GM12878 (cell line): Measurements from ENCODE around the gene ZNF80. TPM values are rescaled to one million over a fixed set of nuclear protein-coding genes. Genes with fewer than 3 reads are reported as not detected.

Experiments used
- ATAC-seq: fragments of 200-7000 bp; cut with Tn5 transposase; 3 replicates; pipeline ENCODE4 v1.9.1; 2020; ENCODE audit warnings: mild to moderate bottlenecking, moderate library complexity
- BruUV-seq: library from RNA; stranded (reverse); fragments of 400-500 nt; replicated peaks from 2 replicates; lab custom pipeline; 2021; lab: Mats Ljungman, UMichigan
- CTCF ChIA-PET: fragments of 300-600 bp; sonication (Branson Sonifier 250); formaldehyde crosslinking; extraction: SDS; loops from one replicate; lab custom pipeline; 2021; ENCODE audit warnings: inconsistent platforms; lab: Yijun Ruan, JAX
- POLR2A ChIA-PET: fragments of 350-600 bp; formaldehyde crosslinking; extraction: SDS; loops from one replicate; lab custom pipeline; 2021; ENCODE audit warnings: inconsistent platforms; lab: Charles Lee
- RAD21 ChIA-PET: fragments of 300-600 bp; sonication (Branson Sonifier 250); formaldehyde crosslinking; loops from one replicate; lab custom pipeline; 2023; ENCODE audit warnings: antibody characterized with exemption; ENCODE audit not compliant: unreplicated experiment; lab: Charles Lee
- SMC1A ChIA-PET: fragments of 300-600 bp; sonication (Branson Sonifier 250); formaldehyde crosslinking; loops from one replicate; lab custom pipeline; 2023; ENCODE audit not compliant: unreplicated experiment, uncharacterized antibody; lab: Charles Lee
- DNase-seq: peaks from one replicate; pipeline ENCODE4 v3.0.0-alpha.2; 2011; ENCODE audit warnings: low read depth, low spot score
- FAIRE-seq: peaks from 3 replicates; lab custom pipeline; 2011; peaks lifted over from hg19 to GRCh38; lab: Jason Lieb, UNC
- H2AFZ ChIP-seq: 2 replicates; pipeline ENCODE4 v1.6.0; 2011; ENCODE audit warnings: low read depth, low read length, control low read depth; ENCODE audit not compliant: control insufficient read depth
- H3K27ac ChIP-seq: 2 replicates; pipeline ENCODE4 v1.5.1; 2011; ENCODE audit warnings: control low read depth; ENCODE audit not compliant: control insufficient read depth, insufficient read depth
- H3K27me3 ChIP-seq, 2 experiments: replicated peaks in 1 of 2; 2 replicates each; pipeline versions ENCODE4 v1.6.0 to v1.6.1; 2011; ENCODE audit warnings: low read length in 1 of 2; ENCODE audit not compliant: control insufficient read depth in 2 of 2, insufficient read depth in 2 of 2
- H3K36me3 ChIP-seq, 2 experiments: 2 replicates each; pipeline ENCODE4 v1.5.1; 2011; ENCODE audit warnings: low read length in 1 of 2; ENCODE audit not compliant: control insufficient read depth in 2 of 2, insufficient read depth in 2 of 2
- H3K4me1 ChIP-seq: 2 replicates; pipeline ENCODE4 v1.6.1; 2011; ENCODE audit warnings: mild to moderate bottlenecking, low read length, moderate library complexity, mixed read lengths; ENCODE audit not compliant: control insufficient read depth, insufficient read depth
- H3K4me2 ChIP-seq: 2 replicates; pipeline ENCODE4 v1.6.0; 2011; ENCODE audit warnings: control low read depth; ENCODE audit not compliant: control insufficient read depth, insufficient read depth
- H3K4me3 ChIP-seq: fragments of 200-600 bp; sonication (generic); 2 replicates; pipeline ENCODE4 v1.5.1; 2016
- H3K79me2 ChIP-seq: 2 replicates; pipeline ENCODE4 v1.6.0; 2011; ENCODE audit warnings: low read length; ENCODE audit not compliant: control insufficient read depth, insufficient read depth
- H3K9ac ChIP-seq: 2 replicates; pipeline ENCODE4 v1.8.0; 2011; ENCODE audit warnings: low read length, control low read depth, mixed read lengths; ENCODE audit not compliant: control insufficient read depth, insufficient read depth
- H3K9me3 ChIP-seq: replicated peaks from 3 replicates; pipeline ENCODE4 v1.5.1; 2011; ENCODE audit warnings: mild to moderate bottlenecking, low read length; ENCODE audit not compliant: control insufficient read depth, insufficient read depth
- H4K20me1 ChIP-seq: 2 replicates; pipeline ENCODE4 v1.6.0; 2011; ENCODE audit not compliant: control insufficient read depth, insufficient read depth
- BCL11A ChIP-seq: IDR thresholded peaks from 2 replicates; pipeline ENCODE4 v1.6.1; 2011; ENCODE audit warnings: low read depth, low read length
- E2F4 ChIP-seq: IDR thresholded peaks from 2 replicates; pipeline ENCODE4 v1.6.1; 2012; ENCODE audit warnings: low read depth, low read length, improper control_type of control experiment
- KLF5 ChIP-seq: fragments of 450-650 bp; IDR thresholded peaks from 2 replicates; pipeline ENCODE4 v1.6.1; 2014; ENCODE audit warnings: mild to moderate bottlenecking; ENCODE audit not compliant: partially characterized antibody
- PAX8 ChIP-seq: fragments of 450-650 bp; IDR thresholded peaks from 2 replicates; pipeline ENCODE4 v1.6.1; 2017; ENCODE audit warnings: mild to moderate bottlenecking, moderate library complexity
- PBX3 ChIP-seq: IDR thresholded peaks from 2 replicates; pipeline ENCODE4 v1.6.1; 2011; ENCODE audit warnings: mild to moderate bottlenecking, low read depth, low read length, moderate library complexity; ENCODE audit not compliant: insufficient replicate concordance
- POLR2AphosphoS5 ChIP-seq: IDR thresholded peaks from 2 replicates; pipeline ENCODE4 v1.6.1; 2011; ENCODE audit warnings: mild to moderate bottlenecking, low read length, inconsistent platforms
- RAD51 ChIP-seq: fragments of 450-650 bp; IDR thresholded peaks from 2 replicates; pipeline ENCODE4 v1.6.1; 2016; ENCODE audit warnings: moderate library complexity, mild to moderate bottlenecking, inconsistent platforms
- RELB ChIP-seq: fragments of 450-650 bp; IDR thresholded peaks from 2 replicates; pipeline ENCODE4 v1.6.1; 2017; ENCODE audit warnings: low read depth, mild to moderate bottlenecking, moderate library complexity
- RFX5 ChIP-seq: IDR thresholded peaks from 2 replicates; pipeline ENCODE4 v1.6.1; 2011; ENCODE audit warnings: low read depth, low read length, improper control_type of control experiment
- SREBF2 ChIP-seq: IDR thresholded peaks from 2 replicates; pipeline ENCODE4 v1.6.1; 2012; ENCODE audit warnings: mild to moderate bottlenecking, low read length
- TCF3 ChIP-seq: IDR thresholded peaks from 2 replicates; pipeline ENCODE4 v1.6.1; 2012; ENCODE audit warnings: low read depth, mild to moderate bottlenecking, low read length, borderline replicate concordance; ENCODE audit not compliant: insufficient read depth
- USF2 ChIP-seq: IDR thresholded peaks from 2 replicates; pipeline ENCODE4 v1.6.1; 2011; ENCODE audit warnings: low read depth, low read length, improper control_type of control experiment, borderline replicate concordance
- YY1 ChIP-seq: IDR thresholded peaks from 2 replicates; pipeline ENCODE4 v1.6.1; 2011; ENCODE audit warnings: low read depth, mild to moderate bottlenecking, low read length
- ZBTB40 ChIP-seq: fragments of 450-650 bp; IDR thresholded peaks from 2 replicates; pipeline ENCODE4 v1.6.1; 2016; ENCODE audit warnings: mild to moderate bottlenecking, moderate library complexity, borderline replicate concordance
- ZNF217 ChIP-seq: fragments of 450-650 bp; IDR thresholded peaks from 2 replicates; pipeline ENCODE4 v1.6.1; 2017; ENCODE audit warnings: antibody characterized with exemption, mild to moderate bottlenecking
- ZZZ3 ChIP-seq: IDR thresholded peaks from 2 replicates; pipeline ENCODE4 v1.6.1; 2011; ENCODE audit warnings: low read depth; ENCODE audit not compliant: control insufficient read depth, insufficient read length
- WGBS: methylation state at CpG from one replicate; pipeline ENCODE4 v1.1.6; 2016; ENCODE audit warnings: low lambda C conversion rate; ENCODE audit not compliant: insufficient replicate concordance, insufficient coverage; ENCODE audit errors: missing lambda C conversion rate; 5-methylcytosine and 5-hydroxymethylcytosine counted together
- in situ Hi-C: fragments of 300-500 bp; cut with MboI; formaldehyde crosslinking; loops from 9 replicates; pipeline ENCODE4 v1.14.3; 2018; ENCODE audit warnings: mixed read lengths
- intact Hi-C: fragments of 100-400 bp; cut with micrococcal nuclease; formaldehyde crosslinking; loops from one replicate; pipeline ENCODE4 v1.14.2; 2022; ENCODE audit not compliant: unreplicated experiment
- polyA plus RNA-seq, 11 experiments: library from polyadenylated mRNA; depleted of rRNA in 4 of 11; unstranded in 6 of 11; stranded (reverse) in 5 of 11; fragments of >200 nt; fragmentation: Nextera tagmentation in 4 of 11; fragmentation: Illumina TruSeq in 1 of 11; extraction: Ambion mirVana in 4 of 11; extraction: Trizol in 1 of 11; gene quantifications; 1 replicate in 1 of 11; 2 replicates in 10 of 11; pipeline versions ENCODE4 v1.2.1 to v1.2.3, GENCODE V29; 2011 to 2016; ENCODE audit warnings: inconsistent platforms in 2 of 11, missing spikeins in 2 of 11, low read depth in 1 of 11
- total RNA-seq, 4 experiments: library from RNA; depleted of rRNA in 3 of 4; stranded (reverse); fragments of >200 nt in 3 of 4; fragmentation: Illumina TruSeq in 1 of 4; extraction: Trizol in 1 of 4; gene quantifications; 2 replicates each; pipeline versions ENCODE4 v1.2.1 to v1.2.3, GENCODE V29; 2013 to 2021

Gene ZNF80
- total and polyA plus RNA-seq, 10 of the 15 experiments (the other 5 are each of a cell fraction or from before 2014, with no cell fraction given) = not detected

GRCh38 chr3:114221881-114222264, 15.5 kb downstream of the ZNF80 start:
- intact Hi-C loops = no loop called here
- Histone ChIP-seq H4K20me1 (no peaks in the 10 kb centered on the region), H2AFZ (no peak overlapping the region), H3K4me1 (peaks cover 9% of the 10 kb centered on the region; the same call in 1 of the 2 replicates), H3K36me3 (no peaks in the 10 kb centered on the region)
- POLR2A ChIA-PET = no interaction called here
- in situ Hi-C loops = no loop called here
- no peak for FAIRE-seq
- no peak for DNase-seq
- CTCF ChIA-PET = no interaction called here
- TF ChIP-seq E2F4 (no peak), USF2 (no peak), PBX3 (no peak), POLR2AphosphoS5 (no peak), RFX5 (no peak), TCF3 (no peak), RELB (no peak), RAD51 (no peak), YY1 (no peak), ZBTB40 (no peak), BCL11A (no peak), PAX8 (no peak), SREBF2 (no peak), ZZZ3 (no peak), ZNF217 (no peak), KLF5 (no peak)
- TF ChIP-seq, all 136 proteins: peak for 0
- RAD21 ChIA-PET = interaction anchor here (1.4 kb wide), 1 partner anchor 9 kb away, joined by 5 read pairs; no protein-coding TSS in a partner anchor
- no peak overlapping the region for H3K4me2 ChIP-seq
- WGBS = 7% methylated on average over 1 of the region's 1 CpG
- peaks cover 15% of the 10 kb centered on the region for H3K9me3 ChIP-seq
- H3K27me3 ChIP-seq = no peaks in the 10 kb centered on the region
- no peak overlapping the region for H3K27ac ChIP-seq
- H3K9ac ChIP-seq = no peak overlapping the region
- SMC1A ChIA-PET = interaction anchor here (0.7 to 1.9 kb wide), 3 partner anchors 70 to 226 kb away, joined by 3 to 4 read pairs (median 4); no protein-coding TSS in a partner anchor
- H3K4me3 ChIP-seq = no peak overlapping the region
- H3K79me2 ChIP-seq = no peaks in the 10 kb centered on the region
- BruUV-seq = no TSS peak
- no peak for ATAC-seq
